ENCODE results near the gene ARF4.

DNA sequence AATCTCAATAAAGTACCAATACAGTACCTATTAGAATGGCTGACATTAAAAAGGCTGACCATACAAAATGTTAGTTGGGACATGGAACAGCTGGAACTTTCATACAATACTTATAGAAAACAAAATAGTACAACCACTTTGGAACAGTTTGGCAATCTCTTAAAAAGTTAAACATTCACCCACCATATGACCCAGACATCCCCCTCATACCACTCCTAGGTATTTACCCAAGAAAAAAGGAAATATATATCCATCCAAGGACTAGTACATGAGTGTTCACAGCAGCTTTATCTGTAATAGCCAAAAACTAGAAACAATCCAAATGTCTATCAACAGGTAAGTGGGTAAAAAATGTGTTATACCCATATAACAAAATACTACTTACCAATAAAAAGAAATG, 25.2 kb upstream of the ARF4 start:
- TF ChIP-seq, protein P1, sequence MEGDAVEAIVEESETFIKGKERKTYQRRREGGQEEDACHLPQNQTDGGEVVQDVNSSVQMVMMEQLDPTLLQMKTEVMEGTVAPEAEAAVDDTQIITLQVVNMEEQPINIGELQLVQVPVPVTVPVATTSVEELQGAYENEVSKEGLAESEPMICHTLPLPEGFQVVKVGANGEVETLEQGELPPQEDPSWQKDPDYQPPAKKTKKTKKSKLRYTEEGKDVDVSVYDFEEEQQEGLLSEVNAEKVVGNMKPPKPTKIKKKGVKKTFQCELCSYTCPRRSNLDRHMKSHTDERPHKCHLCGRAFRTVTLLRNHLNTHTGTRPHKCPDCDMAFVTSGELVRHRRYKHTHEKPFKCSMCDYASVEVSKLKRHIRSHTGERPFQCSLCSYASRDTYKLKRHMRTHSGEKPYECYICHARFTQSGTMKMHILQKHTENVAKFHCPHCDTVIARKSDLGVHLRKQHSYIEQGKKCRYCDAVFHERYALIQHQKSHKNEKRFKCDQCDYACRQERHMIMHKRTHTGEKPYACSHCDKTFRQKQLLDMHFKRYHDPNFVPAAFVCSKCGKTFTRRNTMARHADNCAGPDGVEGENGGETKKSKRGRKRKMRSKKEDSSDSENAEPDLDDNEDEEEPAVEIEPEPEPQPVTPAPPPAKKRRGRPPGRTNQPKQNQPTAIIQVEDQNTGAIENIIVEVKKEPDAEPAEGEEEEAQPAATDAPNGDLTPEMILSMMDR (IDR thresholded peaks at IDR 0.05; ENCODE audit: low read length), result no peak
- TF ChIP-seq EZH2 (IDR thresholded peaks at IDR 0.05; ENCODE audit: borderline replicate concordance, low read length), result no peak
